Measurements from ENCODE around the gene PLEKHG2.

DNA sequence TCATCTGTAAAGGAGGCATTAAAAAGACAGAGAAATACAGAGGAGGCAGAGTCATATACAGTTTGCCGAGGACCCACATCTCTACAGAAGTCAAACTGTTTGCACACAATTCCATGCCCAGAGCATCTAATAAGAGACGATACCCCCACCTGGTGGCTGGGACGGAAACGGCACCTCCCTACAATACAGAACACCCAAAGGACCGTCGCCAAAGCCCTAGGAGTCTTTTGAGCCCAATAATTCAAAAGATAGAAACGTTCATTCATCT, 703 bp upstream of the PLEKHG2 start:
- TF ChIP-seq, protein P1, sequence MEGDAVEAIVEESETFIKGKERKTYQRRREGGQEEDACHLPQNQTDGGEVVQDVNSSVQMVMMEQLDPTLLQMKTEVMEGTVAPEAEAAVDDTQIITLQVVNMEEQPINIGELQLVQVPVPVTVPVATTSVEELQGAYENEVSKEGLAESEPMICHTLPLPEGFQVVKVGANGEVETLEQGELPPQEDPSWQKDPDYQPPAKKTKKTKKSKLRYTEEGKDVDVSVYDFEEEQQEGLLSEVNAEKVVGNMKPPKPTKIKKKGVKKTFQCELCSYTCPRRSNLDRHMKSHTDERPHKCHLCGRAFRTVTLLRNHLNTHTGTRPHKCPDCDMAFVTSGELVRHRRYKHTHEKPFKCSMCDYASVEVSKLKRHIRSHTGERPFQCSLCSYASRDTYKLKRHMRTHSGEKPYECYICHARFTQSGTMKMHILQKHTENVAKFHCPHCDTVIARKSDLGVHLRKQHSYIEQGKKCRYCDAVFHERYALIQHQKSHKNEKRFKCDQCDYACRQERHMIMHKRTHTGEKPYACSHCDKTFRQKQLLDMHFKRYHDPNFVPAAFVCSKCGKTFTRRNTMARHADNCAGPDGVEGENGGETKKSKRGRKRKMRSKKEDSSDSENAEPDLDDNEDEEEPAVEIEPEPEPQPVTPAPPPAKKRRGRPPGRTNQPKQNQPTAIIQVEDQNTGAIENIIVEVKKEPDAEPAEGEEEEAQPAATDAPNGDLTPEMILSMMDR (IDR thresholded peaks at IDR 0.05): peak; percentile 90 to 99 (median 95)
- TF ChIP-seq POLR2AphosphoS5 (IDR thresholded peaks at IDR 0.05) (no peak), POLR2A (IDR thresholded peaks at IDR 0.05; ENCODE audit: low read depth) (no peak)

Data from esophagus muscularis mucosa (tissue), 3 donors.